HCT116 (cell line): Measurements from ENCODE around the gene AUTS2. TPM values are rescaled to one million over a fixed set of nuclear protein-coding genes. Genes with fewer than 3 reads are reported as not detected.

ENCODE experiments used
- ATAC-seq: fragments of 200-7000 bp; cut with Tn5 transposase; 2 replicates; pipeline ENCODE4 v1.9.1; 2020; ENCODE audit warnings: mild to moderate bottlenecking, moderate library complexity
- BruUV-seq: library from RNA; stranded (reverse); fragments of 400-500 nt; replicated peaks from 2 replicates; lab custom pipeline; 2021; lab: Mats Ljungman, UMichigan
- CTCF ChIA-PET: fragments of 300-600 bp; sonication (Branson Sonifier 250); formaldehyde crosslinking; loops from one replicate; lab custom pipeline; 2021; ENCODE audit warnings: antibody characterized with exemption; lab: Charles Lee
- POLR2A ChIA-PET: fragments of 300-600, 350-600 bp; sonication (Branson Sonifier 250); formaldehyde crosslinking; loops from one replicate; lab custom pipeline; 2021; ENCODE audit warnings: antibody characterized with exemption; lab: Charles Lee
- RAD21 ChIA-PET, 2 experiments: fragments of 300-600 bp; sonication (Branson Sonifier 250); formaldehyde crosslinking; loops; one replicate each; lab custom pipeline; 2023; ENCODE audit warnings: low total read pairs in 2 of 2; ENCODE audit not compliant: uncharacterized antibody in 2 of 2, unreplicated experiment in 2 of 2, low non-redundant PET in 1 of 2; lab: Charles Lee
- DNase-seq: peaks from one replicate; pipeline ENCODE4 v3.0.0-alpha.2; 2010; ENCODE audit warnings: low read depth, low spot score
- H2AFZ ChIP-seq: fragments of 200-600 bp; shearing (Covaris generic), sonication (generic); 2 replicates; pipeline ENCODE4 v1.6.1; 2017; ENCODE audit warnings: low read depth, mixed run types, mixed read lengths, antibody characterized with exemption, low read length; ENCODE audit not compliant: poor library complexity, severe bottlenecking
- H3K27ac ChIP-seq: 2 replicates; pipeline ENCODE4 v1.5.1; 2012; ENCODE audit warnings: low read depth, low read length
- H3K27me3 ChIP-seq: fragments of 200-600 bp; sonication (generic); 2 replicates; pipeline ENCODE4 v1.6.1; 2016; ENCODE audit warnings: mixed run types, low read length, mixed read lengths; ENCODE audit not compliant: insufficient read depth
- H3K36me3 ChIP-seq, 2 experiments: fragments of 200-500 bp in 1 of 2; fragments of 200-600 bp in 1 of 2; sonication (Bioruptor generic) in 1 of 2; sonication (generic) in 1 of 2; 2 replicates each; pipeline versions ENCODE4 v1.5.1 to v1.6.1; 2014 to 2016; ENCODE audit warnings: low read length in 2 of 2, inconsistent platforms in 1 of 2, mixed read lengths in 1 of 2, mixed run types in 1 of 2; ENCODE audit not compliant: insufficient read depth in 2 of 2, control insufficient read depth in 1 of 2
- H3K4me1 ChIP-seq, 2 experiments: fragments of 200-600 bp in 1 of 2; sonication (generic) in 1 of 2; 2 replicates each; pipeline versions ENCODE4 v1.5.1 to v1.6.1; 2012 to 2017; ENCODE audit warnings: low read length in 2 of 2, inconsistent platforms in 1 of 2, mild to moderate bottlenecking in 1 of 2, mixed read lengths in 1 of 2, mixed run types in 1 of 2, moderate library complexity in 1 of 2; ENCODE audit not compliant: insufficient read depth in 2 of 2, control insufficient read depth in 1 of 2
- H3K4me2 ChIP-seq: fragments of 200-600 bp; sonication (generic); 2 replicates; pipeline ENCODE4 v1.6.1; 2017; ENCODE audit warnings: mixed run types, low read length, mixed read lengths
- H3K4me3 ChIP-seq, 2 experiments: fragments of 200-600 bp in 1 of 2; sonication (generic) in 1 of 2; replicated peaks in 1 of 2; 2 replicates each; pipeline ENCODE4 v1.5.1; 2011 to 2016; ENCODE audit warnings: low read length in 2 of 2, control low read depth in 1 of 2, low read depth in 1 of 2, mild to moderate bottlenecking in 1 of 2, mixed read lengths in 1 of 2, mixed run types in 1 of 2
- H3K79me2 ChIP-seq: fragments of 200-600 bp; sonication (generic); 2 replicates; pipeline ENCODE4 v1.6.1; 2017; ENCODE audit warnings: mild to moderate bottlenecking, mixed run types, low read length, moderate library complexity, mixed read lengths; ENCODE audit not compliant: insufficient read depth
- H3K9ac ChIP-seq: fragments of 200-600 bp; sonication (generic); 2 replicates; pipeline ENCODE4 v1.6.1; 2016; ENCODE audit warnings: low read length, mixed read lengths
- H3K9me2 ChIP-seq: fragments of 200-600 bp; sonication (generic), shearing (Covaris generic); 2 replicates; pipeline ENCODE4 v1.6.1; 2017; ENCODE audit warnings: mixed run types, mild to moderate bottlenecking, moderate library complexity; ENCODE audit not compliant: insufficient read depth
- H3K9me3 ChIP-seq, 2 experiments: fragments of 200-500 bp in 1 of 2; fragments of 200-600 bp in 1 of 2; sonication (Bioruptor generic) in 1 of 2; sonication (generic) in 1 of 2; 2 replicates each; pipeline ENCODE4 v1.6.1; 2014 to 2017; ENCODE audit warnings: low read length in 2 of 2, mixed read lengths in 2 of 2, inconsistent platforms in 1 of 2, low read depth in 1 of 2, mild to moderate bottlenecking in 1 of 2, mixed run types in 1 of 2, moderate library complexity in 1 of 2; ENCODE audit not compliant: control insufficient read depth in 1 of 2, insufficient read depth in 1 of 2
- H4K20me1 ChIP-seq: fragments of 200-600 bp; sonication (generic), shearing (Covaris generic); 2 replicates; pipeline ENCODE4 v1.6.1; 2017; ENCODE audit warnings: mixed run types, mild to moderate bottlenecking, moderate library complexity; ENCODE audit not compliant: insufficient read depth
- CTCF ChIP-seq, 3 experiments: fragments of 200-600 bp in 1 of 3; sonication (generic) in 1 of 3; IDR thresholded peaks in 2 of 3; conservative IDR thresholded peaks in 1 of 3; 2 replicates each; pipeline ENCODE4 v1.5.1; 2012 to 2017; ENCODE audit warnings: low read depth in 2 of 3, low read length in 2 of 3, antibody characterized with exemption in 1 of 3, borderline replicate concordance in 1 of 3, control low read depth in 1 of 3, mild to moderate bottlenecking in 1 of 3, mixed read lengths in 1 of 3, mixed run types in 1 of 3, moderate library complexity in 1 of 3; ENCODE audit not compliant: insufficient read depth in 1 of 3
- FOSL1 ChIP-seq: IDR thresholded peaks from 2 replicates; pipeline ENCODE4 v1.6.1; 2012; ENCODE audit warnings: low read depth
- POLR2A ChIP-seq: IDR thresholded peaks from 2 replicates; pipeline ENCODE4 v1.7.0; 2011; ENCODE audit warnings: borderline replicate concordance; ENCODE audit not compliant: insufficient read depth, insufficient read length; ENCODE audit errors: extremely low read depth
- POLR2AphosphoS5 ChIP-seq: IDR thresholded peaks from 2 replicates; pipeline ENCODE4 v1.6.1; 2011; ENCODE audit warnings: mild to moderate bottlenecking, low read depth, low read length, moderate library complexity
- RAD21 ChIP-seq: IDR thresholded peaks from 2 replicates; pipeline ENCODE4 v1.6.1; 2012; ENCODE audit warnings: low read depth, mild to moderate bottlenecking
- REST ChIP-seq: IDR thresholded peaks from 2 replicates; pipeline ENCODE4 v1.6.1; 2012; ENCODE audit warnings: low read depth
- ZFX ChIP-seq: fragments of 450-650 bp; IDR thresholded peaks from 2 replicates; pipeline ENCODE4 v1.6.1; 2017
- intact Hi-C: fragments of 100-400 bp; cut with micrococcal nuclease; formaldehyde crosslinking; loops from 2 replicates; pipeline ENCODE4 v1.10.0; 2022
- total RNA-seq: library from RNA; stranded (reverse); gene quantifications from one replicate; pipeline ENCODE4 v1.2.1, GENCODE V29; 2021; ENCODE audit not compliant: unreplicated experiment

The AUTS2 gene
- total RNA-seq, 1 experiment from 2014 or later, result 0.93 TPM

GRCh38 chr7:69706070-69706469, 107.8 kb downstream of the AUTS2 start:
- H4K20me1 ChIP-seq, result no peaks in the 10 kb centered on the region
- ChIA-PET CTCF (no interaction called here), RAD21 (no interaction called here)
- peaks cover 19 to 24% of the 10 kb centered on the region in 2 experiments; a peak in 2 of 4 replicates for H3K9me3 ChIP-seq
- no peak overlapping the region for H3K9ac ChIP-seq
- no peak overlapping the region for H2AFZ ChIP-seq
- H3K4me1 ChIP-seq, result no peaks in the 10 kb centered on the region
- no peaks in the 10 kb centered on the region for H3K79me2 ChIP-seq
- no peaks in the 10 kb centered on the region for H3K9me2 ChIP-seq
- no peak for ATAC-seq
- no TSS peak for BruUV-seq
- H3K36me3 ChIP-seq, result no peaks in the 10 kb centered on the region
- no peak for TF ChIP-seq RAD21
- TF ChIP-seq ZFX, result no peak
- TF ChIP-seq POLR2AphosphoS5, result no peak
- no peak for TF ChIP-seq CTCF (IDR thresholded peaks at IDR 0.05 in 2 of 3, conservative IDR thresholded peaks at IDR 0.05 in 1 of 3; ENCODE audit: borderline replicate concordance in 1 of 3, insufficient read depth in 1 of 3, low read depth in 2 of 3, low read length in 2 of 3)
- no peak for TF ChIP-seq FOSL1
- TF ChIP-seq POLR2A, result no peak
- no peak for TF ChIP-seq REST
- TF ChIP-seq, all 23 proteins: peak for 0
- no peak for DNase-seq
- Histone ChIP-seq H3K4me2 (no peak overlapping the region), H3K27me3 (no peaks in the 10 kb centered on the region), H3K4me3 (no peak overlapping the region), H3K27ac (no peak overlapping the region)
- intact Hi-C loops, result no loop called here
- POLR2A ChIA-PET, result no interaction called here
